LNCAP (cell line): Measurements from ENCODE around the gene EDC3.

ENCODE experiments used
- CTCF ChIP-seq: fragments of 450-650 bp; IDR thresholded peaks from 2 replicates; pipeline ENCODE4 v1.5.1; 2017; ENCODE audit warnings: mild to moderate bottlenecking

The EDC3 gene

GRCh38 chr15:74593122-74593521, 102.7 kb downstream of the EDC3 start:
- TF ChIP-seq CTCF = no peak

DNA sequence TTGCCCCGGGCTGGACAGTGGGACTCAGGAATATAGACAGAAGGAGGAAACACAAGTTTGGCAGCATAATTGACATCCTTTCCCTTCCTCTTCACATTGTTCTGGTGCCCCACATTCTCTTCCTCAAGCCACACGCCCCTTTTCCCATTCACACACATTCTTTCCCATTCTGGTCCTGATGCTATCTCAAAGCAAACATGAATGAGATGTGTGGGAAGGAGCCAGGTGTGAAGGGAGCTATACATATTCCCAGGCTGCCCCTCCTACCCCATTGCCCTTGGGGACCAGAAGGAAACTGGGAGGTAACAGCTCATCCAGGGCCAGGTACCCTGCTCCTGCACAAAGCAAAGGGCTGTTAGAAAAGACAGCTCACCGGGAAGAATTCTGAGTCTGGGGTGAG, 103.6 kb downstream of the EDC3 start:
- TF ChIP-seq CTCF = no peak

GRCh38 chr15:74589826-74590225, 106.0 kb downstream of the EDC3 start:
- TF ChIP-seq CTCF = no peak

DNA sequence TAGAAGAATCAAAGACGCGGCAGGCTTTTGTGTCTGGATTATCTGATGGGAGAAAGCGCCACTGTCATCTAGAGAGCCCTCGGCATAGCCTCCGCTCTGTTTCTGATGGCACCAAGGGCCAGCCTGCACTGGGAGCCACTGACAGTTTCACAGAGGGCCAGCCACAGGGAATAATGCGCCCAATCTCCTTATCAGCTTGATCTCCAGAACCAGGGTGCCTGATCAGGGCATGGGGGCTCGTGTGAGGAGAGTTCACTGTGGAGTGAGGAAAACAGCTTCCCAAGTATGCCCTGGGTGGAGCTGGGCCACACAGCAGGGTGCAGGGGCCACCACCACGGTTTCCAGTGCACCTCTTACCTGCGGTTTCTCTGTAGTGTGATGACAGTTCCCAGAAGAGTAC, 110.0 kb downstream of the EDC3 start:
- TF ChIP-seq CTCF = no peak

GRCh38 chr15:74585191-74585590, 110.6 kb downstream of the EDC3 start:
- no peak for TF ChIP-seq CTCF

DNA sequence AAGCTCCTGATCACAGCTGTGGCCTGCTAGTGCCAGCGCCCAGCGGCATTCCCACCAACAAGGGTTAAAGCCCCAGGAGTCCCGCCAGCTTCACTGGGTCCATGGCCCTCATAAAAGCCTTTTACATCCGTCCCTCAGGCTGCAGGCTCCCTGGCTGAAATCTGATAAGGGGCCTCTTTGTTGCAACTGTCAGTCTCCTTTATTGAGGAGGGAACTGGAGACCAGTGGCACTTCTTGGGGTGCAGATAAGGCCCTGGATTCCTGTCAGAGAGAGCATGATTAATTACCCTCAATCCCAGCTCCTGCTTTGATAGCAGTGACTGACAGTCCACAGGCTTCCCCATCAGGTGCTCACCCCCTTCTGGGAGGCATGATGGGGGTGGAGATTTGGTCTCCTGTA, 111.0 kb downstream of the EDC3 start:
- no peak for TF ChIP-seq CTCF

GRCh38 chr15:74584204-74584603, 111.6 kb downstream of the EDC3 start:
- TF ChIP-seq CTCF = no peak
